ENCODE results near the gene VPS72.

Gene VPS72

DNA sequence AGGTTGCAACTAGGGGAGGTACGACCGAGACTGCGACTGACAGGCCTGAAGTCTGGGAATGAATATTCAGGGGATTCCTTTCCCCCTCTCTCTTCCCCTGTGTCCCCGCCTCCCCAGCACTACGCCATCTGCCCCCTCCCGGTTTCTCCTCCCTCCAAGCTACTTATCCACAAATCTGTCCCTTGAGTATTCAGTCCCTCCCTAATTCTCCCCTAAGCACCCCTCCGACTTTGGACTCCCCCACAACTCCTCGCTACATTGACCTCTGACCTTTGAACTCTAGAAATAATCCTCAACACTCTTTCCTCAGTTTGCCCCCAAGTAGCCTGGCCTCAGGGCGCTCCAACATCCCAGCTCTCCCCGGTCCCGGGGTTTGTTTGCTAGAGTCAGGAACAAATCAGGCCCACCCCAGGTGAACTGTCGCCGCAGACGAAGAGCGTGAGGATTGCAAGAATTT lies 24.7 kb downstream of the VPS72 start:
- CTCF ChIA-PET: interaction anchor here (0.6 to 1.8 kb wide), 3 partner anchors 9 to 141 kb away, joined by 3 to 9 read pairs (median 4); partner anchors contain the start of gene TNFAIP8L2
- H3K36me3 ChIP-seq (ENCODE audit: control insufficient read depth in 2 of 2, insufficient read depth in 1 of 2, low read length in 2 of 2): peaks cover 17 to 53% of the 10 kb centered on the region in 2 experiments
- peak overlapping the region; percentile 82 for H3K4me3 ChIP-seq (ENCODE audit: low read depth, low read length)
- POLR2A ChIA-PET: interaction anchor here (0.8 to 3.3 kb wide), 9 partner anchors 9 to 159 kb away, joined by 3 to 23 read pairs (median 4); partner anchors contain the start of genes MINDY1, TMOD4, TNFAIP8L2 and VPS72
- H3K9me3 ChIP-seq (ENCODE audit: control insufficient read depth, insufficient read depth, low read depth, low read length): no peaks in the 10 kb centered on the region
- H3K27ac ChIP-seq (ENCODE audit: extremely low read depth, low read depth, low read length): peak overlapping the region; percentile 63
- H3K4me1 ChIP-seq (ENCODE audit: control insufficient read depth, insufficient read depth, low read length): peaks cover 6% of the 10 kb centered on the region; the same call in 1 of the 2 replicates
- TF ChIP-seq ZFP69B (tag by site-specific recombination; IDR thresholded peaks at IDR 0.05) (peak; percentile 33; the same call in 1 of the 2 replicates), ZNF747 (tag by site-specific recombination; IDR thresholded peaks at IDR 0.05) (no peak), ZNF146 (tag by site-specific recombination; IDR thresholded peaks at IDR 0.05) (no peak), ZNF549 (tag by site-specific recombination; IDR thresholded peaks at IDR 0.05) (no peak), ZNF501 (tag by site-specific recombination; IDR thresholded peaks at IDR 0.05) (peak; percentile 58; the same call in 1 of the 2 replicates), ZNF121 (tag by site-specific recombination; IDR thresholded peaks at IDR 0.05) (no peak), IKZF3 (tag by site-specific recombination; IDR thresholded peaks at IDR 0.05) (peak; percentile 80), ZNF366 (tag by site-specific recombination; conservative IDR thresholded peaks at IDR 0.05) (no peak), ZBTB7A (tag by site-specific recombination; IDR thresholded peaks at IDR 0.05; ENCODE audit: low read depth) (0 out of 2 replicates have a peak, but pooled peaks have one; percentile 21), ZBTB1 (tag by site-specific recombination; IDR thresholded peaks at IDR 0.05) (no peak), ZNF776 (tag by site-specific recombination; IDR thresholded peaks at IDR 0.05; ENCODE audit: borderline replicate concordance) (no peak), BCL11B (tag by site-specific recombination; IDR thresholded peaks at IDR 0.05; ENCODE audit: low read depth) (peak; percentile 97), ZNF664 (tag by site-specific recombination; IDR thresholded peaks at IDR 0.05) (no peak), OSR2 (tag by site-specific recombination; IDR thresholded peaks at IDR 0.05) (no peak), ZNF561 (tag by site-specific recombination; IDR thresholded peaks at IDR 0.05; ENCODE audit: borderline replicate concordance) (no peak), SCRT1 (tag by site-specific recombination; IDR thresholded peaks at IDR 0.05; ENCODE audit: borderline replicate concordance) (no peak), ZNF701 (tag by site-specific recombination; IDR thresholded peaks at IDR 0.05) (no peak), MZF1 (tag by site-specific recombination; IDR thresholded peaks at IDR 0.05; ENCODE audit: borderline replicate concordance) (peak; percentile 69; the same call in 1 of the 2 replicates), ZNF302 (tag by site-specific recombination; IDR thresholded peaks at IDR 0.05; ENCODE audit: low read depth) (no peak), ZNF202 (tag by site-specific recombination; IDR thresholded peaks at IDR 0.05; ENCODE audit: borderline replicate concordance) (no peak), ZNF24 (tag by site-specific recombination; IDR thresholded peaks at IDR 0.05) (no peak), ZNF76 (tag by site-specific recombination; IDR thresholded peaks at IDR 0.05; ENCODE audit: borderline replicate concordance, low read depth) (no peak; the same call in 1 of the 2 replicates), ZNF677 (tag by site-specific recombination; IDR thresholded peaks at IDR 0.05) (no peak)
- TF ChIP-seq, protein P1, sequence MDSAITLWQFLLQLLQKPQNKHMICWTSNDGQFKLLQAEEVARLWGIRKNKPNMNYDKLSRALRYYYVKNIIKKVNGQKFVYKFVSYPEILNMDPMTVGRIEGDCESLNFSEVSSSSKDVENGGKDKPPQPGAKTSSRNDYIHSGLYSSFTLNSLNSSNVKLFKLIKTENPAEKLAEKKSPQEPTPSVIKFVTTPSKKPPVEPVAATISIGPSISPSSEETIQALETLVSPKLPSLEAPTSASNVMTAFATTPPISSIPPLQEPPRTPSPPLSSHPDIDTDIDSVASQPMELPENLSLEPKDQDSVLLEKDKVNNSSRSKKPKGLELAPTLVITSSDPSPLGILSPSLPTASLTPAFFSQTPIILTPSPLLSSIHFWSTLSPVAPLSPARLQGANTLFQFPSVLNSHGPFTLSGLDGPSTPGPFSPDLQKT (IDR thresholded peaks at IDR 0.05; ENCODE audit: borderline replicate concordance, low read depth, low read length): no peak
- TF ChIP-seq, protein P2, sequence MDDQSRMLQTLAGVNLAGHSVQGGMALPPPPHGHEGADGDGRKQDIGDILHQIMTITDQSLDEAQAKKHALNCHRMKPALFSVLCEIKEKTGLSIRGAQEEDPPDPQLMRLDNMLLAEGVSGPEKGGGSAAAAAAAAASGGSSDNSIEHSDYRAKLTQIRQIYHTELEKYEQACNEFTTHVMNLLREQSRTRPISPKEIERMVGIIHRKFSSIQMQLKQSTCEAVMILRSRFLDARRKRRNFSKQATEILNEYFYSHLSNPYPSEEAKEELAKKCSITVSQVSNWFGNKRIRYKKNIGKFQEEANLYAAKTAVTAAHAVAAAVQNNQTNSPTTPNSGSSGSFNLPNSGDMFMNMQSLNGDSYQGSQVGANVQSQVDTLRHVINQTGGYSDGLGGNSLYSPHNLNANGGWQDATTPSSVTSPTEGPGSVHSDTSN (CRISPR knock-in tag; IDR thresholded peaks at IDR 0.05): no peak
- TF ChIP-seq, protein P3, sequence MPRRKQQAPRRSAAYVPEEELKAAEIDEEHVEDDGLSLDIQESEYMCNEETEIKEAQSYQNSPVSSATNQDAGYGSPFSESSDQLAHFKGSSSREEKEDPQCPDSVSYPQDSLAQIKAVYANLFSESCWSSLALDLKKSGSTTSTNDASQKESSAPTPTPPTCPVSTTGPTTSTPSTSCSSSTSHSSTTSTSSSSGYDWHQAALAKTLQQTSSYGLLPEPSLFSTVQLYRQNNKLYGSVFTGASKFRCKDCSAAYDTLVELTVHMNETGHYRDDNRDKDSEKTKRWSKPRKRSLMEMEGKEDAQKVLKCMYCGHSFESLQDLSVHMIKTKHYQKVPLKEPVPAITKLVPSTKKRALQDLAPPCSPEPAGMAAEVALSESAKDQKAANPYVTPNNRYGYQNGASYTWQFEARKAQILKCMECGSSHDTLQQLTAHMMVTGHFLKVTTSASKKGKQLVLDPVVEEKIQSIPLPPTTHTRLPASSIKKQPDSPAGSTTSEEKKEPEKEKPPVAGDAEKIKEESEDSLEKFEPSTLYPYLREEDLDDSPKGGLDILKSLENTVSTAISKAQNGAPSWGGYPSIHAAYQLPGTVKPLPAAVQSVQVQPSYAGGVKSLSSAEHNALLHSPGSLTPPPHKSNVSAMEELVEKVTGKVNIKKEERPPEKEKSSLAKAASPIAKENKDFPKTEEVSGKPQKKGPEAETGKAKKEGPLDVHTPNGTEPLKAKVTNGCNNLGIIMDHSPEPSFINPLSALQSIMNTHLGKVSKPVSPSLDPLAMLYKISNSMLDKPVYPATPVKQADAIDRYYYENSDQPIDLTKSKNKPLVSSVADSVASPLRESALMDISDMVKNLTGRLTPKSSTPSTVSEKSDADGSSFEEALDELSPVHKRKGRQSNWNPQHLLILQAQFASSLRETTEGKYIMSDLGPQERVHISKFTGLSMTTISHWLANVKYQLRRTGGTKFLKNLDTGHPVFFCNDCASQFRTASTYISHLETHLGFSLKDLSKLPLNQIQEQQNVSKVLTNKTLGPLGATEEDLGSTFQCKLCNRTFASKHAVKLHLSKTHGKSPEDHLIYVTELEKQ (tag by site-specific recombination; IDR thresholded peaks at IDR 0.05; ENCODE audit: borderline replicate concordance): no peak
- TF ChIP-seq, protein P4, sequence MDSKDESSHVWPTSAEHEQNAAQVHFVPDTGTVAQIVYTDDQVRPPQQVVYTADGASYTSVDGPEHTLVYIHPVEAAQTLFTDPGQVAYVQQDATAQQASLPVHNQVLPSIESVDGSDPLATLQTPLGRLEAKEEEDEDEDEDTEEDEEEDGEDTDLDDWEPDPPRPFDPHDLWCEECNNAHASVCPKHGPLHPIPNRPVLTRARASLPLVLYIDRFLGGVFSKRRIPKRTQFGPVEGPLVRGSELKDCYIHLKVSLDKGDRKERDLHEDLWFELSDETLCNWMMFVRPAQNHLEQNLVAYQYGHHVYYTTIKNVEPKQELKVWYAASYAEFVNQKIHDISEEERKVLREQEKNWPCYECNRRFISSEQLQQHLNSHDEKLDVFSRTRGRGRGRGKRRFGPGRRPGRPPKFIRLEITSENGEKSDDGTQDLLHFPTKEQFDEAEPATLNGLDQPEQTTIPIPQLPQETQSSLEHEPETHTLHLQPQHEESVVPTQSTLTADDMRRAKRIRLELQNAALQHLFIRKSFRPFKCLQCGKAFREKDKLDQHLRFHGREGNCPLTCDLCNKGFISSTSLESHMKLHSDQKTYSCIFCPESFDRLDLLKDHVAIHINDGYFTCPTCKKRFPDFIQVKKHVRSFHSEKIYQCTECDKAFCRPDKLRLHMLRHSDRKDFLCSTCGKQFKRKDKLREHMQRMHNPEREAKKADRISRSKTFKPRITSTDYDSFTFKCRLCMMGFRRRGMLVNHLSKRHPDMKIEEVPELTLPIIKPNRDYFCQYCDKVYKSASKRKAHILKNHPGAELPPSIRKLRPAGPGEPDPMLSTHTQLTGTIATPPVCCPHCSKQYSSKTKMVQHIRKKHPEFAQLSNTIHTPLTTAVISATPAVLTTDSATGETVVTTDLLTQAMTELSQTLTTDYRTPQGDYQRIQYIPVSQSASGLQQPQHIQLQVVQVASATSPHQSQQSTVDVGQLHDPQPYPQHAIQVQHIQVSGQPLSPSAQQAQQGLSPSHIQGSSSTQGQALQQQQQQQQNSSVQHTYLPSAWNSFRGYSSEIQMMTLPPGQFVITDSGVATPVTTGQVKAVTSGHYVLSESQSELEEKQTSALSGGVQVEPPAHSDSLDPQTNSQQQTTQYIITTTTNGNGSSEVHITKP (tag by site-specific recombination; IDR thresholded peaks at IDR 0.05): peak; percentile 99
- TF ChIP-seq, protein P5, sequence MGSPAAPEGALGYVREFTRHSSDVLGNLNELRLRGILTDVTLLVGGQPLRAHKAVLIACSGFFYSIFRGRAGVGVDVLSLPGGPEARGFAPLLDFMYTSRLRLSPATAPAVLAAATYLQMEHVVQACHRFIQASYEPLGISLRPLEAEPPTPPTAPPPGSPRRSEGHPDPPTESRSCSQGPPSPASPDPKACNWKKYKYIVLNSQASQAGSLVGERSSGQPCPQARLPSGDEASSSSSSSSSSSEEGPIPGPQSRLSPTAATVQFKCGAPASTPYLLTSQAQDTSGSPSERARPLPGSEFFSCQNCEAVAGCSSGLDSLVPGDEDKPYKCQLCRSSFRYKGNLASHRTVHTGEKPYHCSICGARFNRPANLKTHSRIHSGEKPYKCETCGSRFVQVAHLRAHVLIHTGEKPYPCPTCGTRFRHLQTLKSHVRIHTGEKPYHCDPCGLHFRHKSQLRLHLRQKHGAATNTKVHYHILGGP (tag by site-specific recombination; IDR thresholded peaks at IDR 0.05): no peak
